ENCODE measurements around the gene C19orf44. TPM values are rescaled to one million over a fixed set of nuclear protein-coding genes. Genes with fewer than 3 reads are reported as not detected.
"Not testable (repeated sequence)": the region's sequence is repeated elsewhere in the genome, so short reads cannot be mapped to it uniquely, and the experiment has no call there.

The C19orf44 gene
- total RNA-seq, 1 donor from 2014 or later = 8.5 TPM

- H3K4me3 Mint-ChIP-seq = peak overlapping the region; percentile 76
- TF ChIP-seq, protein P1, sequence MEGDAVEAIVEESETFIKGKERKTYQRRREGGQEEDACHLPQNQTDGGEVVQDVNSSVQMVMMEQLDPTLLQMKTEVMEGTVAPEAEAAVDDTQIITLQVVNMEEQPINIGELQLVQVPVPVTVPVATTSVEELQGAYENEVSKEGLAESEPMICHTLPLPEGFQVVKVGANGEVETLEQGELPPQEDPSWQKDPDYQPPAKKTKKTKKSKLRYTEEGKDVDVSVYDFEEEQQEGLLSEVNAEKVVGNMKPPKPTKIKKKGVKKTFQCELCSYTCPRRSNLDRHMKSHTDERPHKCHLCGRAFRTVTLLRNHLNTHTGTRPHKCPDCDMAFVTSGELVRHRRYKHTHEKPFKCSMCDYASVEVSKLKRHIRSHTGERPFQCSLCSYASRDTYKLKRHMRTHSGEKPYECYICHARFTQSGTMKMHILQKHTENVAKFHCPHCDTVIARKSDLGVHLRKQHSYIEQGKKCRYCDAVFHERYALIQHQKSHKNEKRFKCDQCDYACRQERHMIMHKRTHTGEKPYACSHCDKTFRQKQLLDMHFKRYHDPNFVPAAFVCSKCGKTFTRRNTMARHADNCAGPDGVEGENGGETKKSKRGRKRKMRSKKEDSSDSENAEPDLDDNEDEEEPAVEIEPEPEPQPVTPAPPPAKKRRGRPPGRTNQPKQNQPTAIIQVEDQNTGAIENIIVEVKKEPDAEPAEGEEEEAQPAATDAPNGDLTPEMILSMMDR (conservative IDR thresholded peaks at IDR 0.05) = no peak
- no peak overlapping the region for H3K27ac Mint-ChIP-seq
Measured at GRCh38 chr19:16544473-16545231, 48.5 kb downstream of the C19orf44 start.

GRCh38 chr19:16548956-16549355 is 52.8 kb downstream of the C19orf44 start:
- Mint-ChIP-seq H3K9me3 (no peaks in the 10 kb centered on the region), H3K4me3 (no peak overlapping the region), H3K36me3 (peaks cover 3% of the 10 kb centered on the region), H3K27me3 (no peaks in the 10 kb centered on the region), H3K4me1 (ENCODE audit: unreplicated experiment) (peaks cover 6% of the 10 kb centered on the region), H3K27ac (no peak overlapping the region)
- no peak for DNase-seq (ENCODE audit: extremely low spot score, unreplicated experiment)
- TF ChIP-seq, protein P1 (conservative IDR thresholded peaks at IDR 0.05) = no peak

More at GRCh38 chr19:16544473-16545231, 48.5 kb downstream of the C19orf44 start:
- DNase-seq (ENCODE audit: extremely low spot score, unreplicated experiment) = no peak
- no peaks in the 10 kb centered on the region for H3K9me3 Mint-ChIP-seq
- H3K36me3 Mint-ChIP-seq = peaks cover 14% of the 10 kb centered on the region
- H3K4me1 Mint-ChIP-seq (ENCODE audit: unreplicated experiment) = peaks cover 20% of the 10 kb centered on the region
- H3K27me3 Mint-ChIP-seq = no peaks in the 10 kb centered on the region

DNA sequence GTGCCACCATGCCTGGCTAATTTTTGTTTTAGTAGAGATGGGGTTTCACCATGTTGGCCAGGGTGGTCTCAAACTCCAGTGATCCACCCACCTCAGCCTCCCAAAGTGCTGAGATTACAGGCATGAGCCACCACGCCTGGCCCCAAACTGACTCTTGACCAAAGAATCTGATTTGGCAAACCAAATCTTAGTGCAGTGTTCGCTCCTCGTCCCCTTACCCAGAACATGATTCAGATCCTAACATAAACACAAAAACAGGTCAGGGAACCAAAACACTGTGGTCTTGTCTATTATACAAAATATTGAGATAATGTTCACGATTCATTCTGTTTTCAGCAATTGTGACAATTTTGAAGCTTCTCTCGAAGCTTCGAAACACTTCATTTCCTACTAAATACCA is 55.7 kb downstream of the C19orf44 start:
- H3K27ac Mint-ChIP-seq; H3K9me3 Mint-ChIP-seq; H3K27me3 Mint-ChIP-seq; H3K4me3 Mint-ChIP-seq; H3K4me1 Mint-ChIP-seq (ENCODE audit: unreplicated experiment); DNase-seq (ENCODE audit: extremely low spot score, unreplicated experiment); H3K36me3 Mint-ChIP-seq: not testable (repeated sequence)

- Mint-ChIP-seq H3K9me3 (no peaks in the 10 kb centered on the region), H3K4me3 (no peak overlapping the region), H3K4me1 (ENCODE audit: unreplicated experiment) (no peaks in the 10 kb centered on the region), H3K36me3 (no peaks in the 10 kb centered on the region), H3K27me3 (no peaks in the 10 kb centered on the region), H3K27ac (no peak overlapping the region)
- TF ChIP-seq, protein P1 (conservative IDR thresholded peaks at IDR 0.05) = no peak
- DNase-seq (ENCODE audit: extremely low spot score, unreplicated experiment) = no peak
Measured at GRCh38 chr19:16554776-16555175, 58.6 kb downstream of the C19orf44 start.

DNA sequence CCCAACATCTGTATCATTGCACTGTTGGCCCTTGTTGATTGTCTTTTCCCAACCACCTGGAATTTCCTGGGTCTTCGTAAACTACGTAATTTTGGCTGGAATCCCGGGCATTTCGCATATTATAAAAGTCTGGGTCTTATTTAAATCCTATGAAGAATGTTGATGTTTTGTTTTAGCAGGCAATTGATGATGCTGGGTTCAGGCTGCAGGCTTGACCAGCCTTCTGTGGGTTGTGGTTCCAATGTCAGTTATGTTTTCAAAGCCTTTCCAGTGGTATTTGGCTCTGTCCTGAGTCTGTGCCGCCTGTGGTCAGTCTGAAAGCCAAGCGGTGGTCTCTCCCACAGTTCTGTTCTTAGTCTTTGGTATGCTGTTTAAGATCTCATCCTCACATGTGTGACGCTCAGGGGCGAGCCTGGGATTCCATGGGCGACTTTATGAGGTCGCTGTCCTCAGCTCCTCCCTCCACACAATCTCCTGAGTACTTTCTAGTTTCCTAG is 63.6 kb downstream of the C19orf44 start:
- TF ChIP-seq, protein P1 (conservative IDR thresholded peaks at IDR 0.05) = no peak
- Mint-ChIP-seq H3K27me3 (no peaks in the 10 kb centered on the region), H3K36me3 (peaks cover 14% of the 10 kb centered on the region), H3K4me3 (no peak overlapping the region), H3K27ac (no peak overlapping the region), H3K9me3 (no peaks in the 10 kb centered on the region), H3K4me1 (ENCODE audit: unreplicated experiment) (peaks cover 2% of the 10 kb centered on the region)
- no peak for DNase-seq (ENCODE audit: extremely low spot score, unreplicated experiment)

GRCh38 chr19:16561382-16561781 is 65.2 kb downstream of the C19orf44 start:
- H3K4me1 Mint-ChIP-seq (ENCODE audit: unreplicated experiment) = peaks cover 4% of the 10 kb centered on the region
- H3K36me3 Mint-ChIP-seq = peaks cover 20% of the 10 kb centered on the region
- no peaks in the 10 kb centered on the region for H3K27me3 Mint-ChIP-seq
- TF ChIP-seq, protein P1 (conservative IDR thresholded peaks at IDR 0.05) = no peak
- no peak for DNase-seq (ENCODE audit: extremely low spot score, unreplicated experiment)
- H3K9me3 Mint-ChIP-seq = no peaks in the 10 kb centered on the region
- no peak overlapping the region for H3K4me3 Mint-ChIP-seq
- H3K27ac Mint-ChIP-seq = no peak overlapping the region

Data from type B pancreatic cell (in vitro differentiated cells).